NCI-H2081 (cell line): ENCODE data around the gene HNRNPC.

Source experiments
- DNase-seq, 2 experiments: peaks; one replicate each; lab custom pipeline; 2025; lab: John Stamatoyannopoulos, UW

HNRNPC gene

DNA sequence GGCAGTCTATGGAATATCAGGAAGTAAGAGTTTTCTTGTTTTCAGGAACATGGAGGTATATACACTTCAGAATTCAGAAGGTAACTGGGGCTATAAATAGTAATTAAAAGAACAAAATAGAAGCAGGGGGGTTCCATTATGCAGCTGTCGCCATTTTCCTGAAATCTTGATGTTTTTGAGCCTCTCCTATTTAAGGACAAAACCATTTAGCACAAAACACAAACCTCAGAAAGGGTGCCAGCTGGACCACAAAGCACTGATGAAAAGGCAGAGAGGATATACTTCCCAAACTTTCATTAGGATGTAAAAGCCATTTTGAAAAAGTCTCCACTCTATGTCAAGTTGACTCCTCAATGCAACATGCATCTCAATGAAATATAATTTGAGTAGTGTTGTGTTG, 59.2 kb downstream of the HNRNPC start:
- DNase-seq, result no peak

DNA sequence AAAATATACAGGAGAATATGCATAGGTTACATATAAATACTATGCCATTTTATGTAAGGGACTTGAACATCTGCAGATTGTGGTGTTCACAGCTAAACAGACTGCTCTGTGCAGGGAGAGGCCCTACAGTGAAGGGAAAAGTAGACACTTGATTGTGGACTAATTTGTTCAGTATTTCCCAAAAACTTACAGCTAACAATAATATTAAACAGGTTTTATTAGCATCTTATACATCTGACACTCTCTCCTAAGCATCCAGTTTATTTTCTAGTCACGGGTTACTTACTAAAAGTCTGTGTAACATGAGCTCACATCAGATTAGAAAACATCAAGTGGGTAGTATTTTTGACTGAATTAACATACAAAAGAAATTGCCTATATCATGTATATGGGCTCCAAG, 60.1 kb downstream of the HNRNPC start:
- DNase-seq, result no peak

DNA sequence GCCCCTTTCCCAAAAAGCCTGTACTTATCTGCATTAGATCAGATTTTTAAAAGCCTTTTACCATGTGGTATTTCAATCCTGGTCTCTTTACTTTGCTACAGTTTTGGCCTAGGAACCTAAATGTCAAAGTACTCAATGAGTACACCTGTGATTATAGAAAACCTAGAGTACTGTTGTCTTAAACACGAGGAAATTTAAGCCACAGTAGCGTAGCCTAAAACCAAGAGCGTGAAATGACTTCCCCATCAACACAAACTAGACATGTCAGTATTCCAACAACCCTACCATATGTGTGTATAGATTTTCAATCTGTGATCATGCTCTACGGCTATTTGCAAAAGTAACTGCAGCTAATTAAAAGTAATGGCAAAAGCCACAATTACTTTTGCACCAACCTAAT, 60.7 kb downstream of the HNRNPC start:
- no peak for DNase-seq

DNA sequence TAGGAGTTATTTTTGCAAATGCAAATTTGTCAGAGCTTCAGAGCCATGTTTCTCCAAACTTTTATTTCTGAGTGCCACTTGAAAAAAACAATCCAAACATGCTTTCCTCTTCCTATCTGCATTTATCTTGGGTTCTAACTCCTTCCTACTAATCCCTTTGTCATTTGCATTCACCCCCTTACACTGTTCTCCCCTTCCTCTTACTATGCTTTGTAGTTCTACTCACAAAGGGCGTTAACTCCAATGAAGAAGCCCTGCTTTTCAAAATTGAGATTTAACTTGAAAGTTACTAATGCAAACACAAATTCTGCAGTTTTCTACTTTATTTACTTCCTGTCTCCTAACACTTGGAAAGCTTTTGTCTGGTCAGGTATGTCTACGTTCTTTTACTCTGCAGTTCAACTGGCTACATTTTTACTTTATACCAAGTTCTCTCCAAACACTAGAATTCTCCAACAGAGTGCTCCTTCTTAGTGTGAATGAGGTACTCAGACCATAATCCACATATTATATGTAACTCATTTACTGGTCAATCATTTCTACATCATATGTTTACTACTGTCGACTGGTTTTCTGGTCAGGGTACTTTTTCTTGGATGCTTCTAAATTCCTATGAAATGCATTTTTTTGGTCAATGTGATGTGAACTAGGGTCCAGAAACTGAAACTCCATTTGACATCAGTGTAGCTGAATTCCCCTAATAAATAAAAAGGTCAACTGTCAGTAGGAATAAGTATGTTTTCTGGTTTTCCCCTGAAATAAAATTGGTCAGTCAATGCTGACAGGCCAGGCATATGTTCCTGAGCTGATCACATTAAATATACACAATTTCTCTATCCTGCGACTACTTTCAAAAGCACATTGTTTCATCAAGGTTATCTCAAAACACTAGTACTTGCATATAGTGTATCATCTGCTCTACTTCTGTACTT, 62.2 kb downstream of the HNRNPC start:
- no peak for DNase-seq

DNA sequence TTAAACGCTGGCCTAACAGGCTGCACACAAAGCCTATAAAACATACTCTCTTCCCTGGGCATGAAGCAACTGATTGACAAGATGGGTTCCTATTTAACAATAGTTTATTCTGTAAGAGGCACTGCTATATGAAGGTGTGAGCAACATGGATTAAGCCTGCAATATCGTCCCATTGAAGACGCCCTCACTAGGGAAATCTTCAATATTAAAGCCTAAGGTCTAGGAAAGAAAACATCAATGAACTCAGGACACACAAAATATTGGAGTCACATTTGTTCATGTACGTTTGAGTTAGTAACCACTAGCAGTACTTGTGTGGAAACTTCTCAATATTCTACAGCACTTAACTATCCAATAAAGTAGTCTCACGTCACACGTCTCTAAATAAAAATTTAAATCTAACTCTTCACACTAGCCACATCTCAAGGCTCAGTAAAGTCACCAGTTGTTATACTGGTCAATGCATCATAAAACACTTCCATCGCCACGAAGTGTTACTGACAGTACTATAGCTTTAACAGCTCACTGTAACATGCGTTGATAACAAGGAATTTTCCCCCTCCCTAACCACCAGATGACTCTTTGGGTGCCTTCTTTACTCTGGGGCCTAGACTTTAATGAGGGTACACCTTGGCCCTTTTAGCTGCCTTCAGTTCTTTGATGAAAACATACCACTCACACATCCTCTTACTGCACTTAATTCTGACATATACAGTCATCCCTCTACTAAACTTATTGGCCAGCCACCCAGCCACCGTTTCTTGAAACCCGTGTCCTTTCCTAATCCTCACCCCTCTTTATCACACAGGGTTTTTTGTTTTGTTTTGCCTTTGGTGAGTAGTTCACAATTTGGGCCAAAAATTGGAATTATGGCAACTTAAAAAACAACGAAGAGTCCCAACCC, 63.3 kb downstream of the HNRNPC start:
- no peak for DNase-seq

DNA sequence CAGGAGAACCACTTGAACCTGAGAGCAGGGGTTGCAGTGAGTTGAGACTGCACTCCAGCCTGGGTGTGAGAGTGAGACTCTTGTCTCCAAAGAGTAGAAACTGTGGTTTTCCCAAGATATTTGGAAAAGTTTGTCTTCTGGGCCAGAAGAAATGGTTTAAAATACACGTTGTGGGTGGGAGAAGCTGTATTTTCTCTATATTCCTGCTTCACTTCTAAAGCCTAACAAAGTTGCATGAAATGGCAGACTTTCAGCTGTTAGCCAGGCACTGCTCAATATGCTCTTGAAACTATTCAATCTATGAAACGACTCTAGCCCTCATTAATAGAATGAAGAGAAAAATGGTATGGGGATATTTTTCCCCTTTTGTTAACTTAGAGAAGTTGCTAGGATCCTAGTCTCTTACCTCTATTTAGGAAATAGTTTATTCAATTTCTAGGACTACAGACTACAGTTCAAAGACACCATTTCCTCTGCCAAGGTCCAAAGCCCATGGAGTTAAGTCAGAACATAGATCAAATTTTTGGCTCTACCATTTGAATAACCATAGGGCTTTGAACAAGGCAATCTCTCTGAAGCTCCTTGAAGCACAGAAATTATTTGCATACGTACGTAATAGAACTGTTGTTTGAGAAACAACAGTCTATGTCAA, 64.1 kb downstream of the HNRNPC start:
- DNase-seq, result no peak

DNA sequence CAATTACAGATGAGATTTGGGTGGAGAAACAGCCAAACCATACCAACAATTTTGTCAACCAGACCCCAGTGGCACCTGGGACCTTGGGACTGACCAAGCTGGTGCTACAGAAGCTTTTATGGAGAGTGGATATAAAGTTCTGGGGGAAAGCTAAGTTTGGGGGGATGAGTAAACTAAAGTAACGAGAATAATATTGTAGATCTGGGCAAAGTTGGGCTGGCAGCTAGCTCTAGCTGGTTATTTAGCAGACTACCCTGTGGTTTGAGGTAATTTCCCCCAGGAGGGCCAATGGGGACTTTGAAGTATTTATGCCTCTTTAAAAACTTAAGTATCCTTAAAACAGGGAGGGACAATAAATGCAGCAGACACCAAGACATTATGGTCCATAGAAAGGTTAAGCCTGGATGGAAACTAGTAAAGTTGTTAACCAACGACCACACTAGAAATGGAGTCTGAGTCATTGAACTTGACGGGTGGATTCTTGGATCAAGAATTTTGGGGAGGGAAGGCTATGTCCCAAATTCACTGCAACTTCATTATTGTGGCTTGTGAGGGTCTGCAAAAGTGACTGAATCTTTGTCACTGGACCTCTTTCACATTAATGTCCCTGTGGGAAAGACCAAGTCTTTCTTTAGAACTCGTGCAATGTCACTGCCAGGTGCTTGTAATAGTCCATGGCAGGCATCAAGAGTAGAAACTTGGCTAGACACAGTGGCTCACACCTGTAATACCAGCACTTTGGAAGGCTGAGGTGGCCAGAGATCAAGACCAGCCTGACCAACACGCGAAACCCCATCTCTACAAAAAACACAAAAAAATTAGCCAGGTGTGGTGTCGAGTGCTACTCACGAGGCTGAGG, 64.8 kb downstream of the HNRNPC start:
- no peak for DNase-seq

DNA sequence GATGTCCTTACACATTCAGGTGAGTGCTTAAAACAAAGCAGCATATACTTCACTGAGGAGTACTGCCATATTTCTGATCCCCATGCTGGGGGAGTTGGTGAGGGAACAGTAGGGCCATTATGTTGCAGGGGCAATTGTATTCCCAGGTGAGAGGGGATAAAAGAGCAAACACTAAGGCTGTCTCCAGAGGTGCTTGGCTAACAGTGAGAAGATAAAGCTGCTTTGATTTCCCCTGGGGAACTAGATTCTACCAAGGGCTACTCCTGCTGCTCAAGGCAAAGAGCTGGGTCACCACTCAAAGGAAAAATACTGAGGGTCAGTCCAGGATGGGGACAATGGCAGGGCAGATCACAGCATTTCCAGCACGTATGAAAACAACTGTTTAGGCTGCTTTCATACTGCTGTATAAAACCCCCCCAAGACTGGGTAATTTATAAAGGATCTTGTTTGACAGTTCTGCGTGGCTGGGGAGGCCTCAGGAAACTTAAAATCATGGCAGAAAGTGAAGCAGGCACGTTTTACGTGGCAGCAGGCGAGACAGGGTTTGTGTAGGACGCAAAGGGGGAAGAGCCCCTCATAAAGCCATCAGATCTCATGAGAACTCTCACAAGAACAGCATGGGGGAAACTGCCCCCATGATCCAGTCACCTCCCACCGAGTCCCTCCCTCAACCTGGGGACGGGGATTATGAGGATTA, 65.6 kb downstream of the HNRNPC start:
- no peak for DNase-seq

DNA sequence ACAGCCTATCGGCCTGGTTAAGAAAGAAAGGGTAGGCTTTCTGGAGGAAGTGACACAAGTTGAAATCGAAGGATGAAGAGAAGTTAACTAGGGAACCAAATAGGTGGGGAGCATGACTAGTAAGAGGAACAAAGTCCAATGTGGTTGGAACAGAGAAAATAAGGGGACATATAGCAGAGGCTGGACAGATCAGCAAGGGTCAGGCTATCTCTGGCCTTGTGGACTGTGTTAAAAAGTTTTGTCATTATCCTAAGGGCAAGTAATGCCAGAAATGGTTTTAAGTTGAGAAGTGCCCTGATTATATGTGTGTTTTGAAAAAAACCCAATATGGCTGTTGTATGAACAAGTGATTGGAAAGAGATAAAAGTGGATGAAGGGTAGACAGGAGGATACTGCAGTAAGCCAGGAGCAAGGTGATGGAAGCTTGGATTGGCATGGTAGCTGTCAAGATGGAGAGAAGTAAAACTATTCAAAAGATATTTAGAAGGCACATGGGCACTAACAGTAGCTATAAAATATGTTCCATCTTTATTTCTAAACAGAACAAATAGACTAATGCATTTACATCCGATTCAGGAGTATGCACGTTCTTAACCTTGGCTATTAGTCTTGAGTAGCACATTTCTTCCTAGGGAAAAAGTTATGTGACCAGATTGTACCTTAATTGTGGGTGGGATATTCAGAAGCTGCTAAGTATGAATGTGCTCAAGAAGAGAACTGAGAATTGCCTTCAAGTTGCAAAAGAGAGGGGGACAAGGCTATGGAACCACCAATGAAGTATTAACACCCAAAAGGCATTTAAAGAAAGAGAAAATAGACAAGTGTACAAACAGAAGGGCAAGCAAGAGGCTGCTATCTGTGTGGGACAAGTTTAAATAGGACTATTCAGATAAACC, 66.5 kb downstream of the HNRNPC start:
- DNase-seq, result no peak

DNA sequence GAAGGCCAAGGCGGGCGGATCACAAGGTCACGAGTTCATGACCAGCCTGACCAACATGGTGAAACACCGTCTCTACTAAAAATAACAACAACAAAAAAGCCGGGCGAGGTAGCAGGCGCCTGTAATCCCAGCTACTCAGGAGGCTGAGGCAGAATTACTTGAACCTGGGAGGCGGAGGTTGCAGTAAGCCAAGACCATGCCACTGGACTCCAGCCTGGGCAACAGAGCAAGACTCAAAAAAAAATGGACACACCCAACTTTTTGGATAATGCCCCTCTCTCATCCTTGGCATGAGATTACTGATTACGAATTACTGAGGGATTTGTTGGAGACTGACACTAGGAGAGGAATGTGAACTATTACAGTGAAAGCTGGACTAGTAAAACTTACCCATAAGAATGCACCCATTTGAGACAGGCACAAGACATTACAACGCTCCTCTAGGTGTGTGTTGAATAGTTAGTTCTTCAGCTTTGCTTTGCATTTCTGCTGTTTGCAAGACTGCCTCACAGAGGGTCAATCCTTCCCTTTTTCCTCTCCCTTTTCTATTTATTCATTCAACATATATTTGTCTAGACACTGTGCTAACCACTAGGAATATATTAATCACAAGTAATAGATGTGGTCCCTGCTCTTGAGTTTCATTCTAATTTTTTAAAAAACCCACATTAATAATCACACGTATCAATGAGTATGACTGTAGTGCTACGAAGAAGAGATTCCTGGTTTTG, 67.3 kb downstream of the HNRNPC start:
- no peak for DNase-seq

DNA sequence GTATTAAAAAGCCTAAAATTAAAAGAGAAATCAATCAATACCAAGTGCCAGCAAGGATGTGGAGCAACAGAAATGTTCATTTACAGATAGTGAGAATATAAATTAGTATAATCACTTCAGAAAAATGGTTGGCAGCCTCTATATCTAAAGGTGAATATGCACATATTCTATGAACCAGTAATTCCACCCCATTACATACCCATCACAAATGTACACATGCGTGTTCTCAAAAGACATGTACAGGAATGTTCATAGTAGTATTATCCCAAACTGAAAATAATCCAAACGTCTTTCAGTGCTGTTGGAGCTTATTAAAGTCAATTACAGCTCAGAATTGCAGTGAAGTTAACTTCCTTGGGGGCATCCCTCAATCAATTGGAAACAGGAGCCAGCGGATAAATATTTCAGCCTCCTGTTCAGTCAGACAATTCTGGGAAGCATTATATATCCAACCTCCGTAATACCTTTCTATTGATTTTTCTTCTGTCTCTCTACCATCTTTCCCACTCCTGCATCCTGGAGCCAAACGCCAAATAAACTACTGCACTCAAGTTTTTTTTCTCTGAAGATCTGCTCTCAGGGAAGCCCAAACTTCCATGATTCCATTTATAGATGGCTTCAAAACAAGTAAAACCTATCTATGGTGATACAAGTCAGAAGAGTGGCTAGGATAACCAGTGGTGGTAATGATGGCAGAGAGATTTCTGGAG, 68.3 kb downstream of the HNRNPC start:
- DNase-seq, result no peak

DNA sequence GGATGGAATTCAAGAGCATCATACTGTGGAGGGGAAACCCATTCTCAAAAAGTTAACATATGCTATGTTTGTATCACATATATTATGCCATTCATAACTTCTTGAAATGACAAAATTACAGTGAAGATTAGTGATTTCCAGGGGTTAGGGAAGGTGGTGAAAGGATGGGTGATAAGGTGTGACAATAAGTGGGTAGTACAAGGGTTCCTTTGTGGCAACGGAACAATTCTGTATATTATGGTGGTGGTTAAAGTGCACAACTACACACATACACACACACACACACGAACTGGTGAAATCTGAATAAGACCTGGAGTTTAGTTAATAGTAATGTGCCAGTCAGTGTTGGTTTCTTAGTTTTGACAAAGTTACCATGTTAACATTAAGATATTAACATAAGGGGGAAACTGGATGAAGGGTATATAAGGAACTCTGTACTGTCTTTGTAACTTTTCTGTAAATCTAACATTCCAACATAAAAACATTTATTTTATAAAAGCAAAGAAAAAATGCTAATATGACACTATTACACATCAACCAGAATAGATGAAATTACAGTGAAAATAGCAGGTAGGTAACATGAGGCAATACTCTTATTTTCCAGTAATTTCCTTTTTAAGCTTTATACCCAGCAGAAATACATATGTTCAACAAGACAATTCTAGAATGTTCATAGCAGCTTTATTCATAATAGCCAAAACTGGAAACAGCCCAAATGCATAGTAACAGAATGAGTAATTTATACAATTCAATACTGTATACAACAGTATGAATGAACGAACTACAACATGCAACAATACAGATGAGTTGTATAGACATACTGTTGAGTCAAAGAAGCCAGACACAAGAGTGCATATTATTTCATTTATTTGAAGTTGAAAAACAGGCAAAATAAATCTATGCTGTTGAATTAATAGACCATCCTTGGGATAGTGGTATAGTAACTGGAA, 69.4 kb downstream of the HNRNPC start:
- DNase-seq, result no peak

DNA sequence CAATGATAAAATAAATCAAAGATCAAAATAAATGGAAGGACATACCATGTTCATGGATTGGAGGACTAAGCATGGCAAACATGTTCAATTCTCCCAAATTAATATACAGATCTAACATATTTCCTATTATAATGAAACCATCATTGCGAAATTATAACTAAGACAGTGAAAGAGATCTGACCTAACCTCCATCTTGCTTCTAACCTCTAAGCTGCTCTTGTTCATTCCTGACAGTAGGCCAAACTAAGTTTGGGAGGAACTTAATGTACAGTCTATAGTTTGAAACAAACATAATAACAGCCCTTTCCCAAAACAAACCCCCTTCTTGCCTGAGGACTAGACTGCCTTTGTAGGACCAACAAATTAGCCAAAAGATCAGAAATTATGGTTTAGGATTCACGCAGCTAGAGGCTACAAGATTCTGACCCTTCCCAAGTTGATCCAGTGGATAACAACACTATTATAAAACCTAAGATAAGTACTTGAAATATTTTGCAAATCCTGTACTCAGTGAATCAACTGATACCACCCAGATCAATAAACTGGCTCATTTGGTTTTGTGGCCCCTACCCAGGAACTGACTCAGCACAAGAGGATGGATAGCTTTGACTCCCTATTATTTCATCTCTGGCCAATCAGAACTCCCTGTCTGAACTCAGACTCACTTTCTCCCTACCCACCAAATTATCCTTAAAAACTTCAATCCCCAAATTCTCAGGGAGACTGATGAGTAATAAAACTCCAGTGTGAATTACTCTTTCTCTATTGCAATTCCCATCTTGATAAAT, 71.6 kb downstream of the HNRNPC start:
- DNase-seq, result no peak

DNA sequence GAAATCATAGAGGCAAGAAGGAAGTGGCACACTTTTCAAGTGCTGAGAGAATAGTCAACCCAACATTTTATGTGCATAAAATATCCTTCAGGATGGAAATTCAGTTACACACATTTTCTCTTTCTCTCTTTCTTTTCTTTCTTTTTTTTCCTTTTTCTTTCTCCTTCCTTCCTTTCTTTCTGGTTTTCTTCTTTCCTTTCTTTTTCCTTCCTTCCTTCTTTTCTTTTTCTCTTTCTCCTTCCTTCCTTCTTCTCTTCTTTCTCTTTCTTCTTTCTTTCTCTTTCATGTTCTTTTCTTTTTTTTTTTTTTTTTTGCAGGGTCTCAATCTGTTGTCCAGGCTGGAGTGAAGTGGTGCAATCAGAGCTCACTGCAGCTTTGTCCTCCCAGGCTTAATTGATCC, 74.6 kb downstream of the HNRNPC start:
- no peak for DNase-seq

DNA sequence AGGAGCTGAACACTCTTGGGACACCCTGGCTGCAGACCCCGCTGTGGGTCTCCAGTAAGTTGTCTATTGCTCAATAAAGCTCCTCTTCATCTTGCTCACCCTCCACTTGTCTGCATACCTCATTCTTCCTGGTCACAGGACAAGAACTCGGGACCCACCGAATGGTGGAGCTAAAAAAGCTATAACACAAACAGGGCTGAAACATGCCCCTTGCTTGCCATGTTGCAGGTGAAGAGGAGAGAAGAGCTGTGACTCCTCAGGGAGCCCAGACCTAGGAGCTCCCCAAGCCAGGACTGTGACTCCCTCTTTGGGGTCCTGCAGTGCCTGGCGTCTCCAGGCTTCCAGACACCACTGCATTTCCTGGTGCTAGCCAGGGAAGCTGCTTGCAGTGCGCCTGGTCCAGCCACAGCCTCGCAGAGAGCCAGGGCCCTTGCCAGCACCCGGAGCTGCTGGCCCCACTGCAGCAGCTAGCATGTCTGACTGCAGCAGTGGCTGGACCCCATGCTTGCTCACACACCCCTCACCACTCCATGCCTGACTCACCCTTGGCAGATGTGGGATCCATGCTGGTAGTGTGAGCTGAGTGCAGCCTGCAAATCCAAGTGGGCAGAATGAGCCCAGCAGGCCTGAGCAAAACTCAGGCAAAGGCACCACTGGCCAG, 76.2 kb downstream of the HNRNPC start:
- DNase-seq, result no peak

DNA sequence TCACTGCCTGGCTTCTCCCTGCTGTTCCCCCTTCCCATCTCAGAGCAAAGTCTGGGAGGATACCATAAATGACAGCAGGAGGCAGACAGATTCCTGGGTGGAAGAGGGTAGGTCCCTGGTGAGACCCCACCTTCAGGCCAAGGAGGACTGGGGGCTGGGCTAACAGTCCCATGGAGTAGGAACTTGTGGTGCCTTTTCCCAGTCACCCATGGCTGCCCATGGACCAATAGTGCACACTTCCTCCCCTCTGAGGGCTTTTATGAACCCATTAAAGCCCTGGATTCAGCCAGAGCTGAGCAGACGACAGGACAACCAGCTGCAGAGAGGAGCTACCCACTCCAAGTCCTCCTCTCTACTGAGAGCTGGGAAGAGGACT, 76.8 kb downstream of the HNRNPC start:
- no peak for DNase-seq
